OCI-LY3 (cell line): Measurements from ENCODE around the gene ROR2.

Experiments
- H2AFZ ChIP-seq: fragments of 200-600, 300-600 bp; shearing (Covaris generic); 2 replicates; pipeline ENCODE4 v1.6.0; 2014; ENCODE audit warnings: antibody characterized with exemption, low read depth, low read length
- H3K27ac ChIP-seq: fragments of 200-600, 300-600 bp; sonication (generic); 2 replicates; pipeline ENCODE4 v1.5.1; 2014; ENCODE audit warnings: mild to moderate bottlenecking, low read length, moderate library complexity, mixed read lengths
- H3K27me3 ChIP-seq: fragments of 200-600, 300-600 bp; sonication (generic); 2 replicates; pipeline ENCODE4 v1.6.1; 2014; ENCODE audit warnings: low read depth, low read length, mixed read lengths
- H3K36me3 ChIP-seq: fragments of 200-600, 300-600 bp; sonication (generic); replicated peaks from 2 replicates; pipeline ENCODE3; 2014; ENCODE audit warnings: low read depth, low read length, mixed read lengths
- H3K4me1 ChIP-seq: fragments of 300-600, 200-600 bp; sonication (generic); 2 replicates; pipeline ENCODE4 v1.6.1; 2014; ENCODE audit warnings: low read length, mixed read lengths
- H3K4me2 ChIP-seq: fragments of 200-600, 300-600 bp; sonication (generic); 2 replicates; pipeline ENCODE4 v1.6.1; 2014; ENCODE audit warnings: low read length, mixed read lengths
- H3K4me3 ChIP-seq: fragments of 300-600, 200-600 bp; sonication (generic); 2 replicates; pipeline ENCODE4 v1.5.1; 2014; ENCODE audit warnings: antibody characterized with exemption, mild to moderate bottlenecking, low read length, moderate library complexity
- H3K79me2 ChIP-seq: fragments of 300-600, 200-600 bp; shearing (Covaris generic); 2 replicates; pipeline ENCODE4 v1.6.1; 2014; ENCODE audit warnings: mild to moderate bottlenecking, low read length, mixed read lengths
- H3K9ac ChIP-seq: fragments of 300-600, 200-600 bp; shearing (Covaris generic); 2 replicates; pipeline ENCODE4 v1.6.0; 2014; ENCODE audit warnings: mild to moderate bottlenecking, low read length, moderate library complexity
- H3K9me3 ChIP-seq: fragments of 200-600, 300-600 bp; shearing (Covaris generic); 2 replicates; pipeline ENCODE4 v1.6.1; 2014; ENCODE audit warnings: low read length, mixed read lengths; ENCODE audit not compliant: insufficient read depth
- H4K20me1 ChIP-seq: fragments of 200-600, 300-600 bp; sonication (generic); 2 replicates; pipeline ENCODE4 v1.6.1; 2016; ENCODE audit warnings: low read length, mixed read lengths; ENCODE audit not compliant: insufficient read depth
- CTCF ChIP-seq: fragments of 200-600, 300-600 bp; sonication (generic); IDR thresholded peaks from 2 replicates; pipeline ENCODE4 v1.5.1; 2014; ENCODE audit warnings: antibody characterized with exemption, low read length, low read depth
- EZH2phosphoT487 ChIP-seq: fragments of 200-600 bp; shearing (Covaris generic); IDR thresholded peaks from 2 replicates; pipeline ENCODE4 v1.6.1; 2018; ENCODE audit warnings: antibody characterized with exemption, mixed run types, low read depth

The ROR2 gene

GRCh38 chr9:91661451-91661850 lies 288.6 kb downstream of the ROR2 start:
- Histone ChIP-seq H3K79me2 (no peaks in the 10 kb centered on the region), H3K27ac (no peak overlapping the region), H3K4me1 (peaks cover 11% of the 10 kb centered on the region), H3K9ac (no peak overlapping the region), H3K27me3 (peaks cover 24% of the 10 kb centered on the region), H2AFZ (no peak overlapping the region), H3K36me3 (no peaks in the 10 kb centered on the region), H4K20me1 (no peaks in the 10 kb centered on the region), H3K4me3 (no peak overlapping the region), H3K9me3 (no peaks in the 10 kb centered on the region), H3K4me2 (no peak overlapping the region)
- TF ChIP-seq EZH2phosphoT487 = no peak
- no peak for TF ChIP-seq CTCF

- H3K4me2 ChIP-seq = no peak overlapping the region
- H2AFZ ChIP-seq = no peak overlapping the region
- no peak overlapping the region for H3K4me3 ChIP-seq
- no peak for TF ChIP-seq EZH2phosphoT487
- no peak for TF ChIP-seq CTCF
- no peaks in the 10 kb centered on the region for H3K9me3 ChIP-seq
- H3K79me2 ChIP-seq = no peaks in the 10 kb centered on the region
- H3K27ac ChIP-seq = no peak overlapping the region
- H4K20me1 ChIP-seq = no peaks in the 10 kb centered on the region
- no peak overlapping the region for H3K9ac ChIP-seq
- peaks cover 11% of the 10 kb centered on the region for H3K4me1 ChIP-seq
- peaks cover 24% of the 10 kb centered on the region for H3K27me3 ChIP-seq
- H3K36me3 ChIP-seq = no peaks in the 10 kb centered on the region
Observed at GRCh38 chr9:91660521-91660920, 289.5 kb downstream of the ROR2 start.

- H3K36me3 ChIP-seq = no peaks in the 10 kb centered on the region
- no peak overlapping the region for H3K27ac ChIP-seq
- no peak overlapping the region for H3K4me3 ChIP-seq
- no peak overlapping the region for H3K4me2 ChIP-seq
- H3K9ac ChIP-seq = no peak overlapping the region
- no peak overlapping the region for H2AFZ ChIP-seq
- H4K20me1 ChIP-seq = no peaks in the 10 kb centered on the region
- peaks cover 24% of the 10 kb centered on the region for H3K27me3 ChIP-seq
- no peaks in the 10 kb centered on the region for H3K79me2 ChIP-seq
- H3K4me1 ChIP-seq = peaks cover 11% of the 10 kb centered on the region
- TF ChIP-seq EZH2phosphoT487 (no peak), CTCF (peak; percentile 44)
- H3K9me3 ChIP-seq = no peaks in the 10 kb centered on the region
Observed at GRCh38 chr9:91659529-91660495, 290.2 kb downstream of the ROR2 start.

DNA sequence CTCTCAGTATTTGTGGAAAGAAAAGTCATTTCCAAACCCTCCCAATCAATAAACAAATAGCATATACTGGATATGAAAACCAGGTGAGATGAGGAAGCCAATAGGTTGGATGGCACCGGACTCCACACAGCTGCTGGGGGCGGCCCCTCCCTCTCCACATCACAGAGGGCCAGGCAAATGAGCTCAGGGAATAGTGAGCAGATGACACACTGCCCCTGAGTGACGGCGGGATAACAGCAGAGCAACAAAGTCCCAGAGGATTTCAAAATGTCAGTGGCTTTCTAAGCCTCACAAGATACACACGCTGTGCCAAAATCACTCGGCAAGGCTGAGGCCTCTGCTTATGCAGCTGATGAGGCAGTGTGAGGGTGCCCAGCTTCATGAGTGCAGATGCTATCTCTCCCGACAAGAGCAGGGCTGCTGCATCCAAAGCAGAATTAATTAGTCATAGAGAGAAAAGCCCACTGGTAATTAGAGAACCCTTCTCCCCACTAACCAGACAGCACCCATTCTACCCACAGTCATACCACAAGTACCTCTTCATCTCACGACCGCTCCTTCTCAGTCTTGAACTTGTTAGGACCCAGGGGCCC lies 291.4 kb downstream of the ROR2 start:
- H3K4me3 ChIP-seq = no peak overlapping the region; the same call in 1 of the 2 replicates
- 0 out of 2 replicates have a peak overlapping the region, but pooled peaks have one; percentile 11 for H3K4me2 ChIP-seq
- no peaks in the 10 kb centered on the region for H3K9me3 ChIP-seq
- no peak overlapping the region for H3K9ac ChIP-seq
- H3K79me2 ChIP-seq = no peaks in the 10 kb centered on the region
- H4K20me1 ChIP-seq = no peaks in the 10 kb centered on the region
- no peak overlapping the region for H2AFZ ChIP-seq
- peaks cover 14% of the 10 kb centered on the region for H3K27me3 ChIP-seq
- H3K4me1 ChIP-seq = peaks cover 11% of the 10 kb centered on the region
- H3K36me3 ChIP-seq = no peaks in the 10 kb centered on the region
- H3K27ac ChIP-seq = no peak overlapping the region
- TF ChIP-seq EZH2phosphoT487 (no peak), CTCF (no peak)
